Endothelial cell of umbilical vein (primary cell): ENCODE data around the gene KRT6A.

Source experiments
- CTCF ChIP-seq, 2 donors: IDR thresholded peaks; 1 replicate in 1 of 2; 2 replicates in 1 of 2; pipeline ENCODE4 v1.5.1; 2011; ENCODE audit warnings: low read length in 2 of 2, mild to moderate bottlenecking in 2 of 2, moderate library complexity in 2 of 2, control low read depth in 1 of 2, inconsistent platforms in 1 of 2, low read depth in 1 of 2; ENCODE audit not compliant: insufficient read depth in 1 of 2; ENCODE audit errors: extremely low read depth in 1 of 2
- POLR2A ChIP-seq: IDR thresholded peaks from 2 replicates; pipeline ENCODE4 v1.6.1; 2012; ENCODE audit warnings: low read depth, mild to moderate bottlenecking, control low read depth, low read length
- POLR2AphosphoS5 ChIP-seq: IDR thresholded peaks from 2 replicates; pipeline ENCODE4 v1.6.1; 2012; ENCODE audit warnings: low read depth, mild to moderate bottlenecking, control low read depth, low read length, moderate library complexity; ENCODE audit not compliant: insufficient read depth
- TF ChIP-seq, protein P1 (sequence below): IDR thresholded peaks from 2 replicates; pipeline ENCODE4 v1.6.1; 2011; ENCODE audit not compliant: insufficient read depth, insufficient read length

DNA sequence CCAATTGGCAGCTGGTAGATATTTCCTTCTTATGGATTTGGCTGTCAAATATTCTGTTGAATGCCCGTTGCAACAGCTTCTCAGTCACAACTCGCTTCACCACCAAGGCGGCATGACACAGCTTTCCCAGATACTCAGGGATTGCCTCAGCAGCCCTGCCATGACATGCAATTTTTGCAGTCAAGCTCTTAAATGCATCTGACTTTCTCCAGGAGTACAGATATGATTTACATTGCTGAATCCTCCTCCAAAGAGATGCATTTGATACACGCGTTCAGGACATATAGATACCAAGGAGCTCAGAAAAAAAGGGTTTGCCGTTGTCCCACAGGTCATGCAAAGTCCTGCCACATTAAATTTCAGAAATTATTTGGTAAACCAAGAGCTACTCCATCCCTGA lies 20.7 kb upstream of the KRT6A start:
- TF ChIP-seq CTCF (IDR thresholded peaks at IDR 0.05; ENCODE audit: extremely low read depth in 1 of 2, insufficient read depth in 1 of 2, low read depth in 1 of 2, low read length in 2 of 2) = no peak
- TF ChIP-seq, protein P1, sequence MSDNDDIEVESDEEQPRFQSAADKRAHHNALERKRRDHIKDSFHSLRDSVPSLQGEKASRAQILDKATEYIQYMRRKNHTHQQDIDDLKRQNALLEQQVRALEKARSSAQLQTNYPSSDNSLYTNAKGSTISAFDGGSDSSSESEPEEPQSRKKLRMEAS = no peak
- no peak for TF ChIP-seq POLR2A
- TF ChIP-seq POLR2AphosphoS5 = no peak
